GM20000 (cell line): Measurements from ENCODE around the gene BTBD9.

Experiments
- DNase-seq: peaks from one replicate; pipeline ENCODE4 v3.0.0; 2012; ENCODE audit warnings: low spot score
- TF ChIP-seq, protein P1 (sequence below): IDR thresholded peaks from 2 replicates; pipeline ENCODE4 v1.5.1; 2012; ENCODE audit warnings: mild to moderate bottlenecking, control low read depth; ENCODE audit errors: extremely low read depth, missing control alignments

The BTBD9 gene

DNA sequence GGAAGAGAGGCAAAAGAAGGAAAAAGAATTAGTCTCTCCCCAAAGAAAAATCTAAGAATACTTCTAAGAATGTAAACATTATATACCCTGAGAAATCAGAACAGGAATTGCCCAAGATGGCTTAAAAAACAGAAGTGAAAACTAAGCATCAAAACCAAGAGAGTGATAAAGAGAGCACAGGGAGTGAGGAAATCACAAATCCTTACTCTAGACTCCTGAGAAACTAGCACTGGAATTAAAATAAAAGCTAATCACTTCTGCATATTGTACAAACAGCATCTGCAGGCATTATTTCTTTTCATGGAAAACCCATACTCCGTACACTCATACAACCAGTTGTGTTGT lies 285.7 kb downstream of the BTBD9 start:
- TF ChIP-seq, protein P1, sequence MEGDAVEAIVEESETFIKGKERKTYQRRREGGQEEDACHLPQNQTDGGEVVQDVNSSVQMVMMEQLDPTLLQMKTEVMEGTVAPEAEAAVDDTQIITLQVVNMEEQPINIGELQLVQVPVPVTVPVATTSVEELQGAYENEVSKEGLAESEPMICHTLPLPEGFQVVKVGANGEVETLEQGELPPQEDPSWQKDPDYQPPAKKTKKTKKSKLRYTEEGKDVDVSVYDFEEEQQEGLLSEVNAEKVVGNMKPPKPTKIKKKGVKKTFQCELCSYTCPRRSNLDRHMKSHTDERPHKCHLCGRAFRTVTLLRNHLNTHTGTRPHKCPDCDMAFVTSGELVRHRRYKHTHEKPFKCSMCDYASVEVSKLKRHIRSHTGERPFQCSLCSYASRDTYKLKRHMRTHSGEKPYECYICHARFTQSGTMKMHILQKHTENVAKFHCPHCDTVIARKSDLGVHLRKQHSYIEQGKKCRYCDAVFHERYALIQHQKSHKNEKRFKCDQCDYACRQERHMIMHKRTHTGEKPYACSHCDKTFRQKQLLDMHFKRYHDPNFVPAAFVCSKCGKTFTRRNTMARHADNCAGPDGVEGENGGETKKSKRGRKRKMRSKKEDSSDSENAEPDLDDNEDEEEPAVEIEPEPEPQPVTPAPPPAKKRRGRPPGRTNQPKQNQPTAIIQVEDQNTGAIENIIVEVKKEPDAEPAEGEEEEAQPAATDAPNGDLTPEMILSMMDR: no peak
- DNase-seq: no peak

DNA sequence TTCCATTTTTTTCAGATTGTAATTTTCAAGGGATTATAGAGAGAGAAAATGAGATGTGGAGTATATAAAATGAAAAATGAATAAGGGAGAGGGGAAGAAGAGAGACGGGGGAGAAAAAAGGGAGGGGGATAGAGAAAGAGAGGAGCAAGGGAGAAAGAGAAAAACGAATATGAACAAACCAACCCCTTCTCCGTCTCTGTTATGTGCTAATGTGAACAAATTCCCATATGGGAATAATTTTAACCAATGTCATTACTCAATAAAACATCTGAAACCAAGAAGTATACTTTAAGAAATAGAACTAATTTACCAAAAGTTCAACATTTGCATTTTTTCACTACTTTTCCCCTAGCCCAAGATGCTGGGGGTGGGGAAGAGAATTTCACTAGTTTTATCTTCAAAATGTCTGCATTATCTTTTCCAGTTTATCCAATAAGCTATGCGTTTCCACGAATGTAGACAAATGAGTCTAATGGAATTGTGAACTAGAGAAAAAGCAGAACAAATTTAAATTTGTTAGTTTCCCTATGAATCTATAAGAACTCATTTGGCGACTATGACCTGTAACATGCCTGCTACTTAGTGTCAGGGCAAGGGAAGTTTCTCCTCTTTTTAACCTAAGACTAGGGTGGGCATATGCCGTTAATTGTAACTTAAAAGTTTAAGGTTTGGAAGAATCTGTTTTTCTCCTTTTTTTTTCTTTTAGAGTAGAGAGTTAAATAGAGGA lies 286.3 kb downstream of the BTBD9 start:
- DNase-seq: no peak
- TF ChIP-seq, protein P1: no peak

DNA sequence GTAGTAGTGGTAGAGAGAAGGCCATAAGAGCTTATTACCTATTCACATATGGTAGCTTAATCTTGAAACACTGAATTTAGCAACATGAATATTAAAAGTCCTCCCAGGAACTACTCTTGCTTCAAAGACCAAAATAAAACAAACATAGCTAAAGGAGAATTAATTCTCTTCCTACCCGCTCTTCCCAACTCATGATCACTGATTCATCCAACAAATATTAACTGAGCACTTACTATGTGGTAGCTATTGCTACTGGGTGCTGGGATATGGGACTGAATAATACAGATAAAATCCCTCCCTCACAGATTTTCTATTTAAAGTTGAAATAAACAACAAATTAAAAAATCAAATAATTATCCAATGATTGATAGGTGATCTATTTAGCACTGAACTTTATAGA lies 287.1 kb downstream of the BTBD9 start:
- no peak for DNase-seq
- TF ChIP-seq, protein P1: no peak

DNA sequence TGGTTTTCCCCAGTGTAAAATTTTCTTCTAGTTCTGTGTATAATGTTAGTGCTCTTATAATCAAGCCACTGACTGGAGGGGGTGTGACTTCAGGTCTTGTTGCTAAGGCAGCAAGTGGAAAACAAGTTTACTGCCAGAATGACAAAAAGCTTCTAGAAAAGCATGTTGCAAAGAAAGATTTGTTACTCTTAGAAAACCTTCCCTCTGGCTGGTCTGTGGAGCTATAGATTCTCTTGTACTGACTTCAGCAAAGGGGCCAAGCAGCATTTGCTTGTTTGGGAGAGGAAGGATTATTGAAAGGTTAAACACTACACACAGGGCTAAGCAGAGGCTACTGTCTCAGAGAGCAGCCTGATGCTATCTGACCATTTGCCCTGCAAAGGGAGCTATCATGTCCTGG lies 288.8 kb downstream of the BTBD9 start:
- TF ChIP-seq, protein P1: no peak
- DNase-seq: no peak

DNA sequence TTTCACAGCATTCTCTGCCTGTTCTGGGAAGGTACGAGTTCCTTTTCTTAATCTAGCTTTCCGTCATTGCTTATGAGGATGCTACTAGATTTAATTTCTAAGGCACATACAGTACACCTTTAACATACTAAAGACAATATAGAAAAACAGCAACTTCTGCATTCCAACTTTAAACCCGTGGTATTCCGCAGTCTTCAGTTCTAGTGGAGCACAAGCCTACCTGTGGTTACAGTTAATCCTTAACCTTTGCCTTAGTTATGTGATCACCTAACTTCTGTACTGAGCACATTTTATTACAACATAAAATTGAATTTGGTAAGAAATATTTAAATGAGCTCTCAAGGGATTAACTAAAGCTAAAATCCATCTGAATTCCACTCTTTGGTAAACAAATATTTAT lies 289.5 kb downstream of the BTBD9 start:
- DNase-seq: no peak

DNA sequence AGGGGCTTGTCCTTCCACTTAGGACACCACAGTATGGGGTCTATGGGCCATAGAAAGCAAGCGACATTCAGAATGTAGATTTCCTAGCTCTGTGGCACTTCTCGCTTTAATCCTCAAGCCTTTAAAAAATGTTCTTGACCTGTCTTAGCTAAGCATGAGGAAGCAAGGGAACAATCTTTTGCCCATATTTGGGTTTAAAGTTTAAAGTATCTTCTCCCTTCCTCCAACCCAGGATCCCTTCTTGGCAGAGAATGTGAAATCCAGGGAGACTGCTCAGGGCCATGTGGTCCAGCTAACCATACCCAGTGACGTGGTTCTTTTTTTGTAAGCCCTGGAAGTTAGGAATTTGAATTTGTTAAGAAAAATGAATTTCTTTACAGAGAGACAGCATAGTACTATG lies 289.9 kb downstream of the BTBD9 start:
- DNase-seq: no peak
- TF ChIP-seq, protein P1: no peak

More for the DNA sequence above, 289.5 kb downstream of the BTBD9 start:
- TF ChIP-seq, protein P1: no peak

DNA sequence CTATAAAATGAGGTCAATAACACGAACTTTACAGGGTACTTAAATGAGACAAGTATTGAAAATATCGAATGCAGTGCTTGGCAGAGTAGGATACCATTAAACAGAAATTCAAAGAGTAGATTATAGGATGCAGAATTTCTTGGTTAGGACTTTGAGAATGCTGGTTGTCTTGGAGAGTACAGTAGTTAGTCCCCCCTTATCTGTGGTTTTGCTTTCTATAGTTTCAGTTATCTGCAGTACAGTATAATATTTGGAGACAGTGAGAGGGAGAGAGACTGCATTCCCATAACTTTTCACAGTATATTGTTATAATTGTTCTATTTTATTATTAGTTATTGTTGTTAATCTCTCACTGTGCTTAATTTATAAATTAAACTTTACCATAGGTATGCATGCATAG lies 290.5 kb downstream of the BTBD9 start:
- TF ChIP-seq, protein P1: no peak
- DNase-seq: no peak
